ENCODE measurements around the gene SLC26A4.

- no peak for TF ChIP-seq CTCF (IDR thresholded peaks at IDR 0.05)
- TF ChIP-seq EZH2 (IDR thresholded peaks at IDR 0.05; ENCODE audit: borderline replicate concordance, insufficient read depth, low read depth, low read length, poor library complexity, severe bottlenecking), result no peak
Measured at GRCh38 chr7:107703872-107704271, 43.2 kb downstream of the SLC26A4 start.
